HG02870 (cell line): ENCODE results near the gene AGBL1.

ENCODE experiments used
- ATAC-seq: cut with Tn5 transposase; IDR thresholded peaks from one replicate; pipeline ENCODE4 v1.9.1; 2021; ENCODE audit warnings: mild to moderate bottlenecking, moderate library complexity; ENCODE audit not compliant: unreplicated experiment

Gene AGBL1

DNA sequence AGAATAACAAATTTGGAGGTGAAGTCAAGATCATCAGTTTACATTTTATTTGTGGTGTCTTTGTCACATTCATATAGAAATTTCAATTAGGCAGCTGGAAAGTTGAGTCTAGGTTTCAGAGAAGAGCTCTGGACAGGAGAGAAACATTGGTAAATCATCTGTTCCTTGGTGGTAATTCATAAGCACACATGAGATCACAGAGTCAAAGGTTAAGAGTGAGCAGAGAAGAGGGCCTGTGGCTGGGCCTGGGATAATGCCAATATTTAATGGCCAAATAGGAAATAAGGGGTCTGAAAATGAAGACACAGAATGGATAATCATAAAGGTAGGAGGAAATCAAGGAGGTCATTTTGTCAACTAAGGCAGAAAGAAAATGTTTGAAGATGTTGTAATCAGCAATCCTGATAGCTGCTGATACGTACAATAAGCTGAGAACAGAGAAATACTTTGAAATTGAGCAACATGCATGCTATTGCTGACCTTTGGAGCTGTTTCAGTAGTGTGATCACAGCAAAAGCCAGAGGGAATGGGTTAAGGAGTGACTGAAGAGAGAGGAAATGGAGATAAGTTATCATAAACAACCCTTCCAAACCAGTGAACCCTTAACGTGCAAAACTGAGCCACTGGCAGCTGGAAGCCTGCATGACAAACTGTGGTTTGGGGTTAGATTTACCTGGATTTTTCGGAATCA lies 692.8 kb downstream of the AGBL1 start:
- ATAC-seq, result no peak

GRCh38 chr15:86773736-86774135 lies 694.1 kb downstream of the AGBL1 start:
- ATAC-seq, result no peak

GRCh38 chr15:86776145-86776544 lies 696.5 kb downstream of the AGBL1 start:
- no peak for ATAC-seq

DNA sequence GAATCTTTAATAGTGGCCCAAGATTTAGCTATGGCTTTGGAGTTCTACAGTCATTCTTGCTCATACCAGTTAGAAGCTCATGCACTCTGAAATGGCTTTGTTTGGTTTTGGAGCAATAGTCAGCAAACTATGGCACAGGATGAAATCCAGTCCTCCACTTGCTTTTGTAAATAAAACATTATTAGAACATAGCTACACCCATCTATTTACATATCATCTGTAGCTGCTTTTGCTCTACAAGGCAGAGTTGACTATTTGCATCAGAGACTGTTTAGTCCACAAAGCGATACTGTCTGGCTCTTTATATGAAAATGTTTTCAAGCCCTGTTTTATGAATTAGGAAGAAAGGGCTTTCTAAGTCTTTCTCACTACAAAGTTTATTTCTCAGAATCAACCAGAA lies 716.9 kb downstream of the AGBL1 start:
- ATAC-seq, result no peak

GRCh38 chr15:86797135-86797534 lies 717.5 kb downstream of the AGBL1 start:
- ATAC-seq, result no peak

DNA sequence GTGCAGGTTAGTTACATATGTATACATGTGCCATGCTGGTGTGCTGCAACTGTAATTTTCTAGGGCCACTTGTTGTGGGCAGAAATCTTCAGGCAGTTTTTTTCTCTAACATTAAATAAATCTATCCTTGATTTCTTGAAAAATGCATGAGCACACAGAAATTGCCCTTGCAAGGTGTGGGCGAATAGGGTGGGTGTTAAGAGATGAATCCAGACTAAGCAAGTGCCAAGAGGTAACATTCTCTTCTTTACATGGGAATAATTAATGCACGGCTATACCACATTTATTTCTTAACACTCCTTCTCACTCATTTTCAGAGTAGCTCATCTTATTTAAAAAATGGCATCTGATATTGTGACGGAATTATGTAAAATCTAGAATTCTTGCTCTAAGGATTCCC lies 719.6 kb downstream of the AGBL1 start:
- no peak for ATAC-seq

DNA sequence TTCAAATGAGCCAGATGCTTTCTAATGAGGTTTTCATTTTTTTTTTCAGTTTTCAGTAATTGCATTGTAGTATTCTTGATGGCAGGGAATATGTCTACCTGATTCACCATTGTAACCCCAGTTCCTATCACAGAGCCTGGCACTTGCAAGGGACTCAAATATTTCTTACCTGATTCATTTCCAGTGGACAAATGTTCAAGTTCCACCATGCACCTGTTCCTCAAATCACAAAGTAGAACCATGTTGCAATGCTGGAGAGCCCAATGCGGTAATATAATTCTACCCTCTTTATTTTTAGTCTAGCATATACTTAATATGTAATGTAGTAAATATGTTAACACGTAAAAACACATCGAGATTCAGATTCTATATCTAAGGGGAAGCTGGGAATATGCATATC lies 722.6 kb downstream of the AGBL1 start:
- no peak for ATAC-seq

DNA sequence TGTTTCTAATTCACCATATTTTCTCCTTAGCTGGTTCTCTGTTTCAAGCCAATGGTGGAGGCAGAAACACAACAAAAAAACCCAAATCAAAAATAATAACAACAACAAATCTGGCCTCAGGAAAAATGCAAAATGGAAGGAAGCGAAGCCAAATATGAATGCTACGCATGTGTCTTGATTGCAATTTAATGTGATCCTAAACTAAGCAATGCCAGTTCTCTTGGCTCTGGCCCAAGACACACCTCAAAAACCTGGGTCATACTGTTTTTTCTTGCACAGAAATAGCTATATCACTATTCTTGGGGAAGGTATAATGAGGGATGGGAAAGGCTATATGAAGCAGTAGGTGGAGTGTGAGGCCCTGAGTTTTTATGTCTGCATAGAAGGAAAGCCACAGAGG lies 724.7 kb downstream of the AGBL1 start:
- ATAC-seq, result no peak

- no peak for ATAC-seq
Observed at GRCh38 chr15:86810329-86810728, 730.7 kb downstream of the AGBL1 start.

DNA sequence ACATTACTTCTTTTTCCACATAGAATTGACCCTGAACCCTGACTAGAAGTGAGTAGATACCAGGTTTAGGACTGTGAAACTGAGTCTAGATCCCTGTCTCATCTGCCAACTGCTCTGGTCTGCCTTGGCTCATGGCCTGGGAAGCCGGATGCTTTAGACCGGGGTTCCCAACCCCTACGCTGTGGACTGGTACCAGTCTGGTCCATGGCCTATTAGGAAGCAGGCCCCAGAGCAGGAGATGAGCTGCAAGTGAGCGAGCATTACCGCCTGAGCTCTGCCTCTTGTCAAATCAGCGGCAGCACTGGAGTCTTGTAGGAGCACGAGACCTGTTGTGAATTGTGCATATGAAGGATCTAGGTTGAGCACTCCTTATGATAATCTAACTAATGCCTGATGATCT lies 734.2 kb downstream of the AGBL1 start:
- ATAC-seq, result no peak

GRCh38 chr15:86829245-86829644 lies 749.6 kb downstream of the AGBL1 start:
- no peak for ATAC-seq

DNA sequence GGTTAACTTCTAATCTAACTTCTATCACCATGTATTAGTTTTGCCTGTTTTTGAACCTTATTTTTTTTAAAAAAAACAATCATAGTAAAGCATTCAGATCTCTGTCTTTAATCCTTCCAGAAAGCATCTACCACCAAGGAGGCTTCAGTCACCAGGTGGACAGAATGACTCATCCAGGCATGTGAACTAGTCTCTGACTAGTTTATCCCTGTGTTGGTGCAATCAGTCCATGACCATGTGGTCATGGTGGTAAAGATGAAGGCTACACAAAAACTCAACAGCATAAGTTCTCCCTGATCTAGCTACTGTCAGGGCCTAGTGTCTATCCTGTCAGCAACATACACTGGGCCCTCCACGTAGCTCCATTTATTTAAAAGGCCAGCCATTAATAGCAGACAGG lies 750.6 kb downstream of the AGBL1 start:
- ATAC-seq, result no peak

DNA sequence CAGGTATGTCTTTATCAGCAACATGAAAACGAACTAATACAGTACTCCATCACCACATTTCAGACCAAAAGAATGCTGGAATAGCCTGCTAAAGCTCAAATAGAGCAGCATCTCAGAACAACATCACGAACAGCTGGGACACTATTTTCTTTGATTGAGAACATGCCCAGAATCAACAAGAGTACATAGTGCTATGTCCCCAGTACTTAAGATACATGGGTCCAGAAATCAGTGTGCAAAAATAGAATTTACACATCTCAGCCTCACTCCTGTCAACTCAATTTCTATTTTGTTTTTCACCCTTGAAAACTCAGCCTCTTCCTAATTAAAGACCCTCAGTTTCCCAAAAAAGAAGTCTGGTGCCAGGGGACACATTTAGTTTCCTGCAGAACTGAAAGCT lies 753.9 kb downstream of the AGBL1 start:
- no peak for ATAC-seq

GRCh38 chr15:86834115-86834863 lies 754.6 kb downstream of the AGBL1 start:
- no peak for ATAC-seq

DNA sequence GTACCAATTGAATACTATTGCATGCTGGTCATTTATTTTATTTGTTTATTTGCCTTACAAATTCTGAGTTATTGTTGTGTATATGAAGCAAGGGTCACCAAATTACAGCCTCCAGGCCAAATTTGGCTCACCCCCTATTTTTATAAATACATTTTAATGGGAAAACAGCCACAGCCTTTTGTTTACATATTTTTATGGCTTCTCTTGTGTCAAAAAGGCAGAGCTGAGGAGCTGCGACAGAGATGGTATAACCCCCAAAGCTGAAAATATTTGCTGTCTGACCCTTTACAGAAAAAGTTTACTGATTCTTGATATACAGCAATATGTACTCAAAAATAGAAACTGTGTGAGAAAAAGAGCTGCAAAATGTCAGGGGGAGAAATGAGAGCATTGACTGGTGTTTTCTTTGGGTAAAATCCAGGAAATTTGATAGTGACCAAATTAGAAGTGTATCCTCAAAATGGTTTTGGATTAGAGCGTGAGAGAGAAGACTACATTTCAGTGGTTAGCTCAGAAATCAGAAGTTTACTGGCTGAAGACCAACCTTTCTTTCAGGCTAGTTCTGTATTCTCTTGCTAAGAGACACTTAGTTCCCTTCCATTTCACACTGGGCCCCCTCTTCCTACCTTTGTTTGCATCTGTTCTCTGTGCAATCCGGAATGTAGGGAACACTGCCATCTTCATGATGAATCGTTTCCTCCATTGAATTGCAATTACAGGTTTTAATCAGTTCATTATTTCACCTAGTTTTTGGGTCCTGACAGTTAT lies 757.8 kb downstream of the AGBL1 start:
- ATAC-seq, result no peak

GRCh38 chr15:86839502-86839901 lies 759.8 kb downstream of the AGBL1 start:
- no peak for ATAC-seq

GRCh38 chr15:86840996-86841395 lies 761.3 kb downstream of the AGBL1 start:
- ATAC-seq, result no peak

GRCh38 chr15:86842199-86842598 lies 762.5 kb downstream of the AGBL1 start:
- ATAC-seq, result no peak

DNA sequence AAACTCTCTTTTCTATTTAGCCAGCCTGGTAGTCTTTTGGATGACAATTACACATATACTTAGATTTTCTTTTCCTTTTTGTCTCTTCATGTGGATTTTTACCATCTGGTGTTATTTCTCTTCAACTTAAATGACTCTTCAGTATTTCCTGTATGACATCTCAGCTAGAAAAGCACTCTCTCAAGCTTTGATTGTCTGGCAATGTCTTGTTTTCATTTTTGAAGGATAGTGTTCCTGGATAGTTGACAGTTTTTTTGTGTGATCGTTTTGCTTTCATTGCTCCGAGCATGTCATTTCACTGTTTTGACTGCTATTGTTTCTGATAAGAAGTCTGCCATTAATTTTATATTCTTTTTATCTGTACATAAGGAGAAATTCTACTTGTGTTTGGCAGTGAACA lies 766.4 kb downstream of the AGBL1 start:
- no peak for ATAC-seq

GRCh38 chr15:86849136-86849535 lies 769.5 kb downstream of the AGBL1 start:
- ATAC-seq, result no peak

DNA sequence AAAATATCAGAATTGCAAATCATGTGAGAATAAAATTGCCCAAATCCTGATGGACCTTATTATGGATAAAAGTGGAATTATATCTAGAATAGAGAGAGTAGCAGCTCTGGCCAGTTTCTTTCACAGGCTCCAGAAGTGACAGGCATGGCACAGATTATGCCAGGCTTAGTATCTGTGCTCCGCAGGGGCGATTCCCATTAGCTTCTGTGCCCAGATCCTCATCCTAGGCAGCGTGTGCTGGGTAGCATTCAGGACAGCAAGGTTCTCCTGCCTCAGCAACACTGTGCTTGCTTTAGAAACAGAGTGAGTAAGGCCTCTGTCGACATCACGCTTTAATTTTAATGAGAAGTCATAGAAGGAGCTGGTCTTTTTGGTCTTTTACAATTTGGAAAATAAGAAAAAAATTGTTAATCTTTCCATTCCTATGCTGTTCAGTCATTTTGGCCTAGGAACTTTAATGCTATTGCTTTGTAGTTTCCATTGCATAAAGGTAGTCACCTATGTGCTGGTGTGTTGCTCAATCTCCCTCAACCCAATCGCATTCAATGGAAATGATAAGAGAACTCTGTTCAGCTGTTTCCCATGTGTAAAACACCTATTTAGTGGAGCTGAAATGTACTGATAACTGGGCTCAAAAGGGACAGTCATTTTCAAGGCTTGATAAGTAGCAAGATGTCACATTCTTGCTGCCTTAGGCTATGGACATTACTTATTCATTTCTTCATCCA lies 770.1 kb downstream of the AGBL1 start:
- no peak for ATAC-seq
